ENCODE results near the gene ABCA1. TPM values are rescaled to one million over a fixed set of nuclear protein-coding genes. Genes with fewer than 3 reads are reported as not detected.

The ABCA1 gene
- total and polyA plus RNA-seq, 2 of the 13 experiments (the other 11 are each of a cell fraction or from before 2014, with no cell fraction given), result 26.8 to 63.8 TPM

- TF ChIP-seq MTF2 (CRISPR knock-in tag; IDR thresholded peaks at IDR 0.05; ENCODE audit: borderline replicate concordance) (no peak), NR2F2 (IDR thresholded peaks at IDR 0.05; ENCODE audit: borderline replicate concordance, low read depth) (peak; percentile 87), SP1 (IDR thresholded peaks at IDR 0.05) (no peak), SP1 (CRISPR knock-in tag; IDR thresholded peaks at IDR 0.05) (0 out of 2 replicates have a peak, but pooled peaks have one; percentile 9), IKZF1 (IDR thresholded peaks at IDR 0.05) (no peak), ZNF776 (CRISPR knock-in tag; IDR thresholded peaks at IDR 0.05) (no peak), ZNF546 (CRISPR knock-in tag; conservative IDR thresholded peaks at IDR 0.05) (no peak), ZNF205 (CRISPR knock-in tag; IDR thresholded peaks at IDR 0.05) (peak; percentile 80; the same call in 1 of the 2 replicates), ETS1 (CRISPR knock-in tag; IDR thresholded peaks at IDR 0.05) (no peak), RFX1 (IDR thresholded peaks at IDR 0.05) (no peak), KDM1A (CRISPR knock-in tag; IDR thresholded peaks at IDR 0.05) (0 out of 2 replicates have a peak, but pooled peaks have one; percentile 47), ZNF343 (CRISPR knock-in tag; IDR thresholded peaks at IDR 0.05) (no peak), SATB2 (CRISPR knock-in tag; IDR thresholded peaks at IDR 0.05) (no peak), GTF3A (CRISPR knock-in tag; conservative IDR thresholded peaks at IDR 0.05) (no peak), PHF21A (CRISPR knock-in tag; IDR thresholded peaks at IDR 0.05) (peak; percentile 95), ZNF574 (CRISPR knock-in tag; IDR thresholded peaks at IDR 0.05) (peak; percentile 31; the same call in 1 of the 2 replicates), ZNF770 (CRISPR knock-in tag; IDR thresholded peaks at IDR 0.05) (no peak), HNRNPLL (IDR thresholded peaks at IDR 0.05; ENCODE audit: low read depth, low read length, poor library complexity, severe bottlenecking) (no peak), ZFY (CRISPR knock-in tag; IDR thresholded peaks at IDR 0.05) (0 out of 2 replicates have a peak, but pooled peaks have one; percentile 38), MNT (IDR thresholded peaks at IDR 0.05) (no peak), JARID2 (CRISPR knock-in tag; IDR thresholded peaks at IDR 0.05; ENCODE audit: insufficient replicate concordance) (peak; percentile 57), ZFP90 (CRISPR knock-in tag; IDR thresholded peaks at IDR 0.05; ENCODE audit: borderline replicate concordance) (no peak)
Measured at GRCh38 chr9:104885818-104886709, 41.9 kb downstream of the ABCA1 start (continued).
